PC-3 (cell line): ENCODE measurements around the gene KDM1A. TPM values are rescaled to one million over a fixed set of nuclear protein-coding genes. Genes with fewer than 3 reads are reported as not detected.
A peak's percentile ranks its signal among the peaks of the same experiment; 100 is the strongest.

Experiments used
- ATAC-seq: fragments of 200-7000 bp; cut with Tn5 transposase; 2 replicates; pipeline ENCODE4 v1.9.1; 2020; ENCODE audit warnings: mild to moderate bottlenecking, moderate library complexity
- Bru-seq: library from RNA; stranded (reverse); fragments of 400-500 nt; gene quantifications from one replicate; lab custom pipeline; 2021; lab: Mats Ljungman, UMichigan
- BruChase-seq, 2 experiments: library from RNA; stranded (reverse); fragments of 400-500 nt; gene quantifications; one replicate each; lab custom pipeline; 2021; lab: Mats Ljungman, UMichigan
- BruUV-seq: library from RNA; stranded (reverse); fragments of 400-500 nt; replicated peaks from 2 replicates; lab custom pipeline; 2021; lab: Mats Ljungman, UMichigan
- CTCF ChIA-PET: fragments of 300-600 bp; sonication (Branson Sonifier 250); formaldehyde crosslinking; loops from one replicate; lab custom pipeline; 2022; ENCODE audit warnings: antibody characterized with exemption; lab: Charles Lee
- POLR2A ChIA-PET: fragments of 300-600 bp; sonication (Branson Sonifier 250); formaldehyde crosslinking; loops from one replicate; lab custom pipeline; 2022; ENCODE audit warnings: antibody characterized with exemption; ENCODE audit not compliant: unreplicated experiment; lab: Charles Lee
- DNase-seq: peaks from one replicate; pipeline ENCODE4 v3.0.0-alpha.2; 2015
- H2AFZ ChIP-seq: fragments of 300-600 bp; sonication (generic); 2 replicates; pipeline ENCODE4 v1.6.0; 2016; ENCODE audit warnings: antibody characterized with exemption, low read length
- H3F3A ChIP-seq: fragments of 300-600 bp; sonication (generic); one replicate; pipeline ENCODE4 v1.6.0; 2017; ENCODE audit warnings: antibody characterized with exemption, low read length, control low read depth, mild to moderate bottlenecking; ENCODE audit not compliant: unreplicated experiment
- H3K27ac ChIP-seq: fragments of 300-600 bp; sonication (generic); 2 replicates; pipeline ENCODE4 v1.5.1; 2016; ENCODE audit warnings: mild to moderate bottlenecking, low read length
- H3K27me3 ChIP-seq: fragments of 300-600 bp; sonication (generic); 2 replicates; pipeline ENCODE4 v1.6.1; 2016; ENCODE audit warnings: low read length, mixed read lengths
- H3K36me3 ChIP-seq: fragments of 300-600 bp; sonication (generic); 2 replicates; pipeline ENCODE4 v1.6.1; 2016; ENCODE audit warnings: low read depth, mixed run types, low read length, mixed read lengths
- H3K4me1 ChIP-seq: fragments of 300-600 bp; sonication (generic); 2 replicates; pipeline ENCODE4 v1.5.1; 2016; ENCODE audit warnings: low read length; ENCODE audit not compliant: insufficient read depth
- H3K4me2 ChIP-seq: fragments of 300-600 bp; sonication (generic); 2 replicates; pipeline ENCODE4 v1.6.0; 2016; ENCODE audit warnings: low read length
- H3K4me3 ChIP-seq: fragments of 300-600 bp; sonication (generic); 2 replicates; pipeline ENCODE4 v1.5.1; 2016; ENCODE audit warnings: mild to moderate bottlenecking, low read length, mixed read lengths
- H3K79me2 ChIP-seq: fragments of 300-600 bp; sonication (generic); 2 replicates; pipeline ENCODE4 v1.6.1; 2017; ENCODE audit warnings: low read length, mixed read lengths
- H3K9ac ChIP-seq: fragments of 300-600 bp; sonication (generic); 2 replicates; pipeline ENCODE4 v1.6.0; 2016; ENCODE audit warnings: mild to moderate bottlenecking, low read length
- H3K9me2 ChIP-seq: fragments of 300-600 bp; sonication (generic); replicated peaks from 2 replicates; pipeline ENCODE4 v1.6.1; 2016; ENCODE audit warnings: mixed run types, low read length, mixed read lengths
- H3K9me3 ChIP-seq: fragments of 300-600 bp; sonication (generic); 2 replicates; pipeline ENCODE4 v1.6.1; 2016; ENCODE audit warnings: low read length, mixed read lengths
- H4K20me1 ChIP-seq: fragments of 300-600 bp; sonication (generic); 2 replicates; pipeline ENCODE4 v1.6.1; 2016; ENCODE audit warnings: low read length, mixed read lengths
- CTCF ChIP-seq: fragments of 300-600 bp; sonication (generic); conservative IDR thresholded peaks from 2 replicates; pipeline ENCODE4 v1.5.1; 2017; ENCODE audit warnings: antibody characterized with exemption, low read depth, mild to moderate bottlenecking, low read length
- EZH2 ChIP-seq: fragments of 300-600 bp; sonication (generic); IDR thresholded peaks from one replicate; pipeline ENCODE4 v1.6.1; 2017; ENCODE audit warnings: antibody characterized with exemption, mild to moderate bottlenecking, low read length; ENCODE audit not compliant: unreplicated experiment
- EZH2phosphoT487 ChIP-seq: fragments of 300-600 bp; sonication (generic); IDR thresholded peaks from 2 replicates; pipeline ENCODE4 v1.6.1; 2018; ENCODE audit warnings: mild to moderate bottlenecking, antibody characterized with exemption, low read length, borderline replicate concordance
- intact Hi-C: fragments of 100-400 bp; cut with micrococcal nuclease; formaldehyde crosslinking; loops from 2 replicates; pipeline ENCODE4 v1.9.0; 2023
- long read RNA-seq: library from polyadenylated mRNA; unstranded; transcript quantifications from one replicate; pipeline ENCODE4 v2.0.0, GENCODE V29; 2021; ENCODE audit not compliant: unreplicated experiment
- total RNA-seq: library from RNA; depleted of rRNA; stranded (reverse); fragments of >200 nt; gene quantifications from 2 replicates; pipeline ENCODE4 v1.2.3, GENCODE V29; 2014; rRNA removed

KDM1A gene
- total RNA-seq (186 and 229 TPM in 2 replicates), Bru-seq, nascent RNA (percentile 93 among the genes with signal in this experiment), BruChase-seq, experiment 1, labeled RNA remaining after a 6-hour chase (percentile 90 among the genes with signal in this experiment), BruChase-seq, experiment 2, labeled RNA remaining after a 2-hour chase (percentile 89 among the genes with signal in this experiment)
- long read RNA-seq, transcript KDM1A-206 (1 exons, 2,810 nt): minor isoform, 21 of 537 reads
- long read RNA-seq, transcript KDM1A-201 (19 exons, 3,033 nt): major isoform, 237 of 537 reads
- long read RNA-seq, partial matches to known transcripts: 40 of 537 reads
- long read RNA-seq, other reads (novel, unspliced or antisense): 235 of 537 reads

GRCh38 chr1:23019094-23019862, at the start of gene KDM1A:
KDM1A (plus strand) TSS chr1:23019468; CDS start chr1:23019597, 129 bp downstream.
- H3K36me3 ChIP-seq: peaks cover 11% of the 10 kb centered on the region; the same call in 1 of the 2 replicates
- H4K20me1 ChIP-seq: peaks cover 39% of the 10 kb centered on the region
- H3K9ac ChIP-seq: peak within 1 kb of the TSS; percentile 97
- peaks cover 24% of the 10 kb centered on the region; the same call in 1 of the 2 replicates for H3K4me1 ChIP-seq
- intact Hi-C loops: loop anchor here (1.0 kb wide), 1 partner anchor 8 kb away; no protein-coding TSS in a partner anchor
- peak within 1 kb of the TSS; percentile 94 for H3K4me3 ChIP-seq
- H3K27me3 ChIP-seq: no peaks in the 10 kb centered on the region
- H3F3A ChIP-seq: no peaks in the 10 kb centered on the region
- H3K9me2 ChIP-seq: no peaks in the 10 kb centered on the region
- H3K79me2 ChIP-seq: peaks cover 54% of the 10 kb centered on the region
- no peak for TF ChIP-seq CTCF
- TF ChIP-seq EZH2phosphoT487: peak; percentile 89
- peak within 1 kb of the TSS; percentile 79 for H3K27ac ChIP-seq
- no peaks in the 10 kb centered on the region for H3K9me3 ChIP-seq
- ChIA-PET POLR2A (interaction anchor here (0.5 to 0.6 kb wide), 3 partner anchors 23 to 1580 kb away, joined by 3 to 4 read pairs (median 3); no protein-coding TSS in a partner anchor), CTCF (interaction anchor here (0.5 kb wide), 3 partner anchors 8 to 187 kb away, joined by 3 to 4 read pairs (median 3); no protein-coding TSS in a partner anchor)
- H3K4me2 ChIP-seq: peak within 1 kb of the TSS; percentile 98
- H2AFZ ChIP-seq: peak within 1 kb of the TSS; percentile 98
- TSS peak; percentile 94 for BruUV-seq
- DNase-seq: peak; percentile 98
- peak; percentile 95 for ATAC-seq

- Histone ChIP-seq H3K27me3 (no peaks in the 10 kb centered on the region), H3F3A (no peaks in the 10 kb centered on the region), H3K4me1 (peaks cover 6% of the 10 kb centered on the region; the same call in 1 of the 2 replicates), H3K9me2 (no peaks in the 10 kb centered on the region), H3K36me3 (no peaks in the 10 kb centered on the region), H3K9ac (no peak overlapping the region), H3K4me2 (no peak overlapping the region), H3K27ac (no peak overlapping the region), H2AFZ (no peak overlapping the region), H3K4me3 (no peak overlapping the region), H4K20me1 (no peaks in the 10 kb centered on the region), H3K79me2 (no peaks in the 10 kb centered on the region), H3K9me3 (no peaks in the 10 kb centered on the region)
- TF ChIP-seq CTCF (no peak), EZH2phosphoT487 (no peak), EZH2 (no peak)
- ATAC-seq (no peak), DNase-seq (no peak)
- BruUV-seq: no TSS peak
- CTCF ChIA-PET: no interaction called here
- intact Hi-C loops: no loop called here
- POLR2A ChIA-PET: no interaction called here
Observed at GRCh38 chr1:22970096-22970495, 49.2 kb upstream of the KDM1A start.
